HEK293 (cell line): ENCODE data around the gene MGAT5B.

Experiments used
- CTCF ChIA-PET: fragments of 350-600 bp; formaldehyde crosslinking; extraction: SDS; loops from one replicate; lab custom pipeline; 2021; ENCODE audit warnings: antibody characterized with exemption; lab: Yijun Ruan, JAX
- POLR2A ChIA-PET: fragments of 300-600 bp; formaldehyde crosslinking; extraction: SDS; loops from one replicate; lab custom pipeline; 2020; ENCODE audit warnings: antibody characterized with exemption, inconsistent platforms; lab: Yijun Ruan, JAX
- H3K27ac ChIP-seq: fragments of 200-500 bp; sonication (Bioruptor generic); 2 replicates; pipeline ENCODE4 v1.5.1; 2014; ENCODE audit warnings: low read depth, low read length, control low read depth, inconsistent platforms; ENCODE audit errors: extremely low read depth
- H3K36me3 ChIP-seq, 2 experiments: fragments of 200-500 bp in 1 of 2; sonication (Bioruptor generic) in 1 of 2; 1 replicate in 1 of 2; 2 replicates in 1 of 2; pipeline ENCODE4 v1.5.1; 2014 to 2017; ENCODE audit warnings: inconsistent platforms in 2 of 2, low read length in 2 of 2; ENCODE audit not compliant: control insufficient read depth in 2 of 2, insufficient read depth in 1 of 2
- H3K4me1 ChIP-seq: fragments of 200-500 bp; sonication (Bioruptor generic); 2 replicates; pipeline ENCODE4 v1.5.1; 2014; ENCODE audit warnings: mild to moderate bottlenecking, low read length, inconsistent platforms; ENCODE audit not compliant: control insufficient read depth, insufficient read depth
- H3K4me3 ChIP-seq: 2 replicates; pipeline ENCODE4 v1.5.1; 2011; ENCODE audit warnings: low read depth, mild to moderate bottlenecking, control low read depth, low read length, moderate library complexity
- H3K9me3 ChIP-seq: fragments of 200-500 bp; sonication (Bioruptor generic); 2 replicates; pipeline ENCODE4 v1.5.1; 2014; ENCODE audit warnings: low read depth, low read length, inconsistent platforms; ENCODE audit not compliant: control insufficient read depth, insufficient read depth
- EGR2 ChIP-seq: fragments of 450-650 bp; formaldehyde crosslinking; IDR thresholded peaks from 2 replicates; pipeline ENCODE4 v1.5.1; 2016; ENCODE audit warnings: low read depth, missing biosample characterization, missing genetic modification characterization
- GFI1B ChIP-seq: fragments of 450-650 bp; formaldehyde crosslinking; IDR thresholded peaks from 2 replicates; pipeline ENCODE4 v1.5.1; 2016; ENCODE audit warnings: missing biosample characterization, missing genetic modification characterization
- GLIS2 ChIP-seq: fragments of 450-650 bp; formaldehyde crosslinking; IDR thresholded peaks from 2 replicates; pipeline ENCODE4 v1.5.1; 2016; ENCODE audit warnings: missing biosample characterization, missing genetic modification characterization
- HOXC10 ChIP-seq: sonication (generic); formaldehyde crosslinking; IDR thresholded peaks from 2 replicates; pipeline ENCODE4 v1.8.1; 2023; ENCODE audit warnings: mild to moderate bottlenecking, missing genetic modification reagents
- INSM2 ChIP-seq: fragments of 450-650 bp; formaldehyde crosslinking; IDR thresholded peaks from 2 replicates; pipeline ENCODE4 v1.5.1; 2016; ENCODE audit warnings: missing biosample characterization, missing genetic modification characterization
- KLF9 ChIP-seq: fragments of 450-650 bp; formaldehyde crosslinking; IDR thresholded peaks from 2 replicates; pipeline ENCODE4 v1.5.1; 2016; ENCODE audit warnings: missing biosample characterization, missing genetic modification characterization, low read depth
- MEIS1 ChIP-seq: sonication (generic); formaldehyde crosslinking; IDR thresholded peaks from 2 replicates; pipeline ENCODE4 v1.8.1; 2022; ENCODE audit warnings: missing genetic modification reagents, mild to moderate bottlenecking, borderline replicate concordance
- RBAK ChIP-seq: fragments of 450-650 bp; formaldehyde crosslinking; IDR thresholded peaks from 2 replicates; pipeline ENCODE4 v1.5.1; 2016; ENCODE audit warnings: missing biosample characterization, missing genetic modification characterization
- TCF7L2 ChIP-seq: IDR thresholded peaks from 2 replicates; pipeline ENCODE4 v1.6.1; 2011; ENCODE audit warnings: low read depth, mild to moderate bottlenecking, inconsistent platforms, low read length, moderate library complexity, borderline replicate concordance
- ZBTB7A ChIP-seq: fragments of 450-650 bp; formaldehyde crosslinking; IDR thresholded peaks from 2 replicates; pipeline ENCODE4 v1.5.1; 2016; ENCODE audit warnings: low read depth, missing biosample characterization, missing genetic modification characterization
- ZFP69B ChIP-seq: fragments of 450-650 bp; formaldehyde crosslinking; IDR thresholded peaks from 2 replicates; pipeline ENCODE4 v1.5.1; 2016; ENCODE audit warnings: missing biosample characterization, missing genetic modification characterization
- ZNF146 ChIP-seq: fragments of 450-650 bp; formaldehyde crosslinking; IDR thresholded peaks from 2 replicates; pipeline ENCODE4 v1.5.1; 2016; ENCODE audit warnings: missing biosample characterization, missing genetic modification characterization
- ZNF266 ChIP-seq: fragments of 450-650 bp; formaldehyde crosslinking; IDR thresholded peaks from 2 replicates; pipeline ENCODE4 v1.5.1; 2016; ENCODE audit warnings: missing biosample characterization, missing genetic modification characterization, low read depth
- ZNF311 ChIP-seq: fragments of 450-650 bp; formaldehyde crosslinking; IDR thresholded peaks from 2 replicates; pipeline ENCODE4 v1.5.1; 2017; ENCODE audit warnings: missing biosample characterization, missing genetic modification characterization, borderline replicate concordance
- ZNF341 ChIP-seq: fragments of 450-650 bp; formaldehyde crosslinking; IDR thresholded peaks from 2 replicates; pipeline ENCODE4; 2016; ENCODE audit warnings: low read depth, missing biosample characterization, missing genetic modification characterization
- ZNF366 ChIP-seq: fragments of 450-650 bp; formaldehyde crosslinking; conservative IDR thresholded peaks from 2 replicates; pipeline ENCODE4 v1.5.1; 2016; ENCODE audit warnings: missing biosample characterization, missing genetic modification characterization
- ZNF404 ChIP-seq: fragments of 450-650 bp; formaldehyde crosslinking; IDR thresholded peaks from 2 replicates; pipeline ENCODE4 v1.5.1; 2017; ENCODE audit warnings: missing biosample characterization, missing genetic modification characterization
- ZNF514 ChIP-seq: fragments of 450-650 bp; formaldehyde crosslinking; IDR thresholded peaks from 2 replicates; pipeline ENCODE4 v1.5.1; 2016; ENCODE audit warnings: missing biosample characterization, missing genetic modification characterization
- ZNF544 ChIP-seq: fragments of 450-650 bp; formaldehyde crosslinking; IDR thresholded peaks from 2 replicates; pipeline ENCODE4 v1.5.0; 2017; ENCODE audit warnings: missing biosample characterization, missing genetic modification characterization
- ZNF610 ChIP-seq: fragments of 450-650 bp; formaldehyde crosslinking; IDR thresholded peaks from 2 replicates; pipeline ENCODE4 v1.5.1; 2016; ENCODE audit warnings: missing biosample characterization, missing genetic modification characterization, borderline replicate concordance
- ZNF645 ChIP-seq: fragments of 450-650 bp; formaldehyde crosslinking; IDR thresholded peaks from 2 replicates; pipeline ENCODE4; 2016; ENCODE audit warnings: missing biosample characterization, missing genetic modification characterization
- ZNF707 ChIP-seq: fragments of 450-650 bp; formaldehyde crosslinking; IDR thresholded peaks from 2 replicates; pipeline ENCODE4 v1.5.1; 2016; ENCODE audit warnings: missing biosample characterization, missing genetic modification characterization
- ZNF776 ChIP-seq: fragments of 450-650 bp; formaldehyde crosslinking; IDR thresholded peaks from 2 replicates; pipeline ENCODE4 v1.5.0; 2017; ENCODE audit warnings: missing biosample characterization, missing genetic modification characterization, borderline replicate concordance
- ZSCAN16 ChIP-seq: fragments of 450-650 bp; formaldehyde crosslinking; IDR thresholded peaks from 2 replicates; pipeline ENCODE4 v1.5.1; 2016; ENCODE audit warnings: missing biosample characterization, missing genetic modification characterization

The MGAT5B gene

GRCh38 chr17:76888661-76889060, 20.5 kb downstream of the MGAT5B start:
- Histone ChIP-seq H3K27ac (no peak overlapping the region), H3K4me3 (no peak overlapping the region), H3K4me1 (peaks cover 2% of the 10 kb centered on the region), H3K9me3 (no peaks in the 10 kb centered on the region), H3K36me3 (no peaks in the 10 kb centered on the region)
- ChIA-PET POLR2A (no interaction called here), CTCF (interaction anchor here (0.5 to 2.0 kb wide), 6 partner anchors 16 to 442 kb away, joined by 3 to 5 read pairs (median 4); no protein-coding TSS in a partner anchor)
- TF ChIP-seq ZNF266 (tag by site-specific recombination) (no peak), ZBTB7A (tag by site-specific recombination) (no peak), MEIS1 (no peak)

GRCh38 chr17:76889323-76889722, 21.1 kb downstream of the MGAT5B start:
- no peak overlapping the region for H3K4me3 ChIP-seq
- ChIA-PET CTCF (interaction anchor here (0.5 to 2.0 kb wide), 2 partner anchors 17 to 26 kb away, joined by 3 to 5 read pairs; no protein-coding TSS in a partner anchor), POLR2A (interaction anchor here (0.6 kb wide), 1 partner anchor 176 kb away, joined by 4 read pairs; no protein-coding TSS in a partner anchor)
- TF ChIP-seq ZNF776: no peak
- no peak for TF ChIP-seq ZNF341 (tag by site-specific recombination)
- TF ChIP-seq TCF7L2: no peak
- TF ChIP-seq INSM2: no peak
- no peak for TF ChIP-seq GLIS2 (tag by site-specific recombination)
- TF ChIP-seq ZNF366 (tag by site-specific recombination): no peak
- TF ChIP-seq EGR2 (tag by site-specific recombination): no peak
- no peak for TF ChIP-seq ZNF266 (tag by site-specific recombination)
- no peak for TF ChIP-seq HOXC10 (CRISPR knock-in tag)
- no peak for TF ChIP-seq ZNF544 (tag by site-specific recombination)
- peaks cover 4% of the 10 kb centered on the region for H3K4me1 ChIP-seq
- no peaks in the 10 kb centered on the region for H3K36me3 ChIP-seq
- no peak overlapping the region for H3K27ac ChIP-seq
- H3K9me3 ChIP-seq: no peaks in the 10 kb centered on the region

- ChIA-PET CTCF (interaction anchor here (1.5 kb wide), 1 partner anchor 175 kb away, joined by 4 read pairs; no protein-coding TSS in a partner anchor), POLR2A (interaction anchor here (0.6 kb wide), 1 partner anchor 246 kb away, joined by 5 read pairs; no protein-coding TSS in a partner anchor)
- H3K4me1 ChIP-seq: peaks cover 4% of the 10 kb centered on the region
Observed at GRCh38 chr17:76892329-76892728, 24.1 kb downstream of the MGAT5B start.

More at GRCh38 chr17:76892329-76892728, 24.1 kb downstream of the MGAT5B start:
- no peak overlapping the region for H3K27ac ChIP-seq
- no peaks in the 10 kb centered on the region for H3K36me3 ChIP-seq
- no peaks in the 10 kb centered on the region for H3K9me3 ChIP-seq
- H3K4me3 ChIP-seq: no peak overlapping the region
- no peak for TF ChIP-seq ZSCAN16 (tag by site-specific recombination)
- TF ChIP-seq ZNF645: no peak
- no peak for TF ChIP-seq GLIS2 (tag by site-specific recombination)
- TF ChIP-seq ZNF514: no peak
- TF ChIP-seq ZNF404: no peak
- no peak for TF ChIP-seq KLF9 (tag by site-specific recombination)
- no peak for TF ChIP-seq ZNF311
- no peak for TF ChIP-seq RBAK (tag by site-specific recombination)
- no peak for TF ChIP-seq ZNF707
- TF ChIP-seq ZNF610 (tag by site-specific recombination): no peak
- TF ChIP-seq ZFP69B (tag by site-specific recombination): no peak
- TF ChIP-seq ZNF146 (tag by site-specific recombination): no peak
- no peak for TF ChIP-seq GFI1B (tag by site-specific recombination)
